GM18909 (cell line): Measurements from ENCODE around the gene SOCS1.

Source experiments
- ATAC-seq: cut with Tn5 transposase; IDR thresholded peaks from one replicate; pipeline ENCODE4 v1.9.1; 2021; ENCODE audit warnings: mild to moderate bottlenecking; ENCODE audit not compliant: unreplicated experiment, poor library complexity

SOCS1 gene

GRCh38 chr16:11264155-11264832 lies 8.3 kb upstream of the SOCS1 start:
- no peak for ATAC-seq

- no peak for ATAC-seq
These were observed 7.7 kb upstream of the SOCS1 start for GRCh38 chr16:11263737-11264136.

GRCh38 chr16:11262915-11263314 lies 6.9 kb upstream of the SOCS1 start:
- no peak for ATAC-seq

GRCh38 chr16:11260596-11260966 lies 4.6 kb upstream of the SOCS1 start:
- ATAC-seq, result no peak

GRCh38 chr16:11259655-11260595 lies 3.9 kb upstream of the SOCS1 start:
- no peak for ATAC-seq

- no peak for ATAC-seq
These were observed 2.8 kb upstream of the SOCS1 start for GRCh38 chr16:11258553-11259492.

- ATAC-seq, result no peak
These were observed 1.3 kb upstream of the SOCS1 start for GRCh38 chr16:11257131-11257938.

- ATAC-seq, result no peak
These were observed 692 bp upstream of the SOCS1 start for GRCh38 chr16:11256661-11257130.

GRCh38 chr16:11254913-11255736 lies 879 bp downstream of the SOCS1 start:
- ATAC-seq, result no peak

- ATAC-seq, result no peak
These were observed 1.8 kb downstream of the SOCS1 start for GRCh38 chr16:11253995-11254912.

GRCh38 chr16:11253009-11253994 lies 2.7 kb downstream of the SOCS1 start:
- no peak for ATAC-seq

- no peak for ATAC-seq
These were observed 3.5 kb downstream of the SOCS1 start for GRCh38 chr16:11252482-11252931.

GRCh38 chr16:11251525-11252481 lies 4.2 kb downstream of the SOCS1 start:
- no peak for ATAC-seq

- ATAC-seq, result no peak
These were observed 5.0 kb downstream of the SOCS1 start for GRCh38 chr16:11250786-11251524.
